Measurements from ENCODE around the gene PAX5.

DNA sequence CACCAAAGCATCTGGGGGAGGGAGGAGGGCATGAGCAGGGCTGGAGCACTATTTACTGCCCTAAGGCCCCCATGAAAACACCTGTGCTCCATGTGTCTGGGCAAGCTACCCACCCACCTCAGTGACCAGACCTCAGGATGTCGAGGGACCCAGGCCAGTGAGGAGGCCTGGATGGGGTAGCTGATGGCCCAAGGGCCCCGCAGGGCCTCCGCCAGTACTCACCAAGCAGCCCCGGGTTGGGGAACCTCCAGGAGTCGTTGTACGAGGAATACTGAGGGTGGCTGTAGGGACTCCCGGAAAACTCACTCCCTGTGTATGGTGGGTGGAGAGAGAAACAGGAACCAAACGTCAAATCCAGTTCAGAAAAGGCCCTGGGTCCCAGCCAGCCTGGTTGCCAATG, 187.4 kb downstream of the PAX5 start:
- no peak for TF ChIP-seq EZH2 (IDR thresholded peaks at IDR 0.05; ENCODE audit: insufficient read depth, poor library complexity, severe bottlenecking)
- no peak for TF ChIP-seq EZH2phosphoT487 (IDR thresholded peaks at IDR 0.05; ENCODE audit: insufficient read depth, low read depth)
